CD4-positive, alpha-beta T cell treated with Interleukin-21 for 1 hour (primary cell): ENCODE results near the gene TBXT.
"Not testable (repeated sequence)": the region's sequence is repeated elsewhere in the genome, so short reads cannot be mapped to it uniquely, and the experiment has no call there.

Source experiments
- DNase-seq: peaks from one replicate; pipeline ENCODE4 v3.0.0-alpha.2; 2020

TBXT gene, protein sequence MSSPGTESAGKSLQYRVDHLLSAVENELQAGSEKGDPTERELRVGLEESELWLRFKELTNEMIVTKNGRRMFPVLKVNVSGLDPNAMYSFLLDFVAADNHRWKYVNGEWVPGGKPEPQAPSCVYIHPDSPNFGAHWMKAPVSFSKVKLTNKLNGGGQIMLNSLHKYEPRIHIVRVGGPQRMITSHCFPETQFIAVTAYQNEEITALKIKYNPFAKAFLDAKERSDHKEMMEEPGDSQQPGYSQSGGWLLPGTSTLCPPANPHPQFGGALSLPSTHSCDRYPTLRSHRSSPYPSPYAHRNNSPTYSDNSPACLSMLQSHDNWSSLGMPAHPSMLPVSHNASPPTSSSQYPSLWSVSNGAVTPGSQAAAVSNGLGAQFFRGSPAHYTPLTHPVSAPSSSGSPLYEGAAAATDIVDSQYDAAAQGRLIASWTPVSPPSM

DNA sequence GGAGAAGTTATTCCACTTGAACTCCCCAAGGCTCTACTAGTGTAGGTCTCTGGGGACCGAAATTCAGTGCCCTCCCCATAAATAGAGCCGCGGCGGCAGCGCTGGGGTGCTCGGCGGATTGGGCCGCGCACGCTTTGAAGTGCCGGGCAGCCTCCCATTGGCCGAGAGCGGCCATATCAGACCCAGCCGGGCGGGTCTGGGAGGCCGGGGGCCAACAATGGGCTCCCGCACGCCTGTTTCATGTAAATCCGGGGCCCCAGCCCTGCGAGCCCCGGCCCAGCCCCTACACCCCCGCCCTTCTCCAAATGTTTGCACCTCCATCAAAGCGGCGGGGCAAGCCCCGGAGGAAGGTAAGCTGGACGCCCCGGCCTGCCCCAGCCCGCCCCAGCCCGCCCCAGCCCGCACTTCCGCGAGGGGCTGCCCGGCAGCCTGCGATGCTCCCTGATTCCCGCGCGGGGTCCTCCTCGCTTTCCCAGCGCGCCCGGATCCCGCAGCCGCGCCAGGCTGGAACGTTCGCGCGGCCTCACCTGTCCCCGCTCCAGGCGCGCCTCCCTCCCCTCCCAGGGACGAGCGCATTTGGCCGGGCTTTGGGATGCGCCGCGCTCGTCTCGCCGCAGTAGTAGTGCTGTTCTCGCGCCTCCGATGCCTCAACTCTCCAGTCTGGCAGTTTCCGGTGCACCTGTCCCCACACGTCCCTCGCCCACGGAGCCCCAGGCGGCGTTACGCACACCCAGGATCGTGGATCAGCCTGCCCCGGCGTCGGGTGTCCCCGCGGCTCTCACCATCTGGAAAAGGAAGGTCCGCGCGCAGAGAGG, at the start of gene TBXT:
TBXT (minus strand) TSS at position 51 of the 815 bp plus-strand sequence. CDS start 260 bp downstream, outside the sequence.
- DNase-seq, result no peak

DNA sequence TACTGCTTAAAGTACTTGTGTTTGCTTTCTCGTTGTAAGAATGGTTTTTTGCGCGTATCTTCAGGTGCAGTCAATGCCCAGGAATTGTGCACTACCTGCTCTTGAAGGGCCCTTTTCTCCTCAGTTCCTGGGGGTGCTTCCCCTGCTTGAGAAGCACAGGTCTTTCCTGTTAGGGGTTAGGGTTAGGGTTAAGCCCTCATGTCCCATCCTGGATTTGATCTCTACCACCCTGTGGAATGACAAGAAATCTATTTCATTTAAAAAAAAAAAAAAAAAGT, 39.6 kb upstream of the TBXT start:
- DNase-seq, result no peak

DNA sequence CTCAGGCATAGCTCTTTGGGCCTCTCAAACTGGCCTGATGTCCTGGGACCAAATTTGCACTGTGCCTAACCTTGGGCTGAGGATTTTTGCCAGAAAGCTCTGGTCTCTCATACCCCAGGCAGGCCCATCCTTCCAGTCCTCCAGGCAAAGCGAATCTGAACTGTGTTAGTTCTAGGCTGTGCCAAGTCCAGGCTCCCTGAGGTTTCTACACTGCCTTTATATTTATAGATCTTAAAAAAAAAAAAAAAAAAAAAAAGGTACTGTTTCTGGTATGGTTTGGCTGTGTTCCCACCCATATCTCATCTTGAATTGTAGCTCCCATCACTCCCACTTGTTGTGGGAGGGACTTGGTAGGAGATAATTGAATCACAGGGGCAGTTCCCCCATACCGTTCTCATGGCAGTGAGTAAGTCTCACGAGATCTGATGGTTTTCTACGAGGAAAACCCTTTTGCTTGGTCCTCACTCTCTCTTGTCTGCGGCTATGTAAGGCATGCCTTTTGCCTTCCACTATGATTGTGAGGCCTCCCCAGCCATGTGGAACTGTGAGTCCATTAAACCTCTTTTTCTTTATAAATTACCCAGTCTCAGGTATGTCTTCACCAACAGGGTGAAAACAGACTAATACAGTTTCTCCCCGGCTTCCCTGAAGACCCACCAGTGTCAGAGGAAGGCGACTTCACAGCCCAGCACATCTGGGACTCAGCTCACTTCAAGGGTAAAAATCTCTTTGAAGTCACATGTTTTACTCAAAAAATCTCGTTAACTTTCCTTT, 39.0 kb upstream of the TBXT start:
- no peak for DNase-seq

DNA sequence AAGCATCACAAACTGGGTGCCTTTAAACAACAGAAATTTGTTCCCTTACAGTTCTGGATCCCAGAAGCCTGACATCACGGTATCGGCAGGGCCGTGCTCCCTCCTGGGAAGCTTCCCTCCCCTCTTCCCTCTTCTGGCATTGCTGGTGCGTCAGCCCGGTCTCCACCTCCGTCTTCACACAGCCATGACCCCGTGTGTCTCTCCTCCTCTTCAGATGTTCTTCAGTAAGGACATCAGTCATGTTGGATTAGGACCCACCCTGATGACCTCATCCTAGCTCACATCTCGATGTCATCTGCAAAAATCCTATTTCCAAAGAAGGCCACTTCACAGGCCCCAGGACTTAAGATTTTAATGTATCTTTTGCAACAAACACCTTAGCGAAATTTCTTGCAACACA, 38.4 kb upstream of the TBXT start:
- no peak for DNase-seq

DNA sequence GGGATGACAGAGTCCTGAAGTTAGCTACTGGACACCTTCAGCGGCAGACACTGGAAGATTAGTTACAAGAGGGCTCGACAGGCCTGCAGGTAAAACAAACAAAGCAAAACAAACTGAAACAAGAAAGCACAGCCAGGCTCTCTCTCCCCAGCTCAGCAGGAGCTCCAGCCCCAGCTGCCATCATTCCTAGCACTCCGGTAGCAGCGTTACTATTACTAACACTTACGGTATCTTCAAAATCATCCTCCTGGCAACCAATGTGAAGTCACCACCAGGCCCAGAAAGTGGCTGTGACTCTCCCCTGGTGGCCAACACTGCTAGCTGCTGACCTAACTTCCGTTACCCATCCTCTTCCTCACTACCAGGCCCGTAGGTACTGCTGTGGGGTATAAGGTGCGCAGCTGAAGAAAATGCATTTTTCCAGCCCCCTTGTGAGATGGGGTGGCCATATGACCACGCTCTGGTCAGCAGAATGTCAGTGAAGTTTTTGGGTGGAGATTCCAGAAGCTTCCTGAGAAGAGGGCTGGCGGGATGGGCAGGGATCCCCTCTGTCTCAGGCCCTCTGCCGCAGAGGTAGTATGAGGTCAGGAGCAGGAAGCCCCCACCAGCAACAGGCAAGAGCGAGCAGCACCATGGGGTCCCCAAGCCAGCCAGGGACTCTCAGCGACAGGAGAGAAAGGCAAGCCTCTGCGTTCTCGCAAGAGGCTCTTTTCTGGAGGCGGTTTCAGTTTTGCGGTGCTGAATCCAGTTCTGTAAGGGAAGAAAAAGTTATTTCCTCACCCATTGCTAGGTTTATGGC, 37.4 kb upstream of the TBXT start:
- no peak for DNase-seq

DNA sequence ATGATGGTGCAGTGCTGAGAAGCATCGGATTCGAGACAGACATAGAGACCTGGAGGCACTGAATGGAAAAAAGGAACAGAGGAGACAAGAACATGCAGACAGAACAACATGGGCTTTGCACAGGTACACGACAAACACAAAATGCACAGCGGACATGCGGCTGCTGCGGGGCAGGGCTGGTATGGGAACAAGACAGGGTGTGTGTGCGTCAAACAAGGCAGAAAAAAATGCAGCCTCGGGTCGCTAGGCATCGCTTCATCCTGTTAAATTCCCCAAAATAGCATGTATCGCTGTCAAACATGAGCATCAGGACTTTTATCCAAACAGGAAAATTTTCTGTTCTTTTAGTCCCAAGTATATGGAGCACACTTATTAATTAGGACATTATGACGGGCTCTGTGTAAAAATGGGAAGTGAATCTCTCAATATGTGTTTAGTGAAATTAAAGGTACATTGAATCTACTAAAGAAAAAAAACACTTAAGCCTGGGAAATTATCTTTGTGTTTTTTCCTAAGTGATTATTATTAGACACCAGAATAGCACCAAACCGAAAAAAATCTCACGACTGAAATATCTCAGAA, 36.1 kb upstream of the TBXT start:
- no peak for DNase-seq

DNA sequence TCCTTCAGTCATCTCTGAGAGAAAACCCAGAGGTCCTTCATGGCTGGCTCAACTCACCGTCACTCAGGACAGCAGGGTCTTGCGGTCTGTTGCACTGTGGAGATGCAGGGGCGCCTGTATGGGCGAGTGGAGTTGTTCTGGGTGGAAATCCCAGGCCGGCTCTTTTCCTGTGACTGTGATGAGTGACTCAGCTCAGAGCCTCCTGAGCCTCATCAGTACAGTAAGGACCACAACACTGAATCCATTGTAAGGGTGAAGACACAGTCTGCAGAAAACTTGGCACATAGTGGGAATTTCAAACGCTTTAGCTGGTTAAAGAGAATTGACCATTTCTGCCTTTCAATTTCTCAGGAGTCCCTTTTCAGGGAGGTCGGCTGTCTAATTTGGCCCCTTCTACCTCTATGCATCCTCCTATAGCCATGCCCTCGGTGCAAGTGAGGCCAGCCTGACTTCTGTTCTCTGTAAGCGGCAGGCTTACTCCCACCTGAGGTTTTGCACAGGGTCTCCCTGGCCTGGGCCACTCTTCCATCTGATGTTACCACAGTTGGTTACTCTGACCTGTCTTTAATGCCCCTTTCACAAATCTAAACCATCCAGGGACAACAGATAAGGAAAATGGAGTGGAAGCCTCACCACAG, 35.5 kb upstream of the TBXT start:
- DNase-seq, result no peak

DNA sequence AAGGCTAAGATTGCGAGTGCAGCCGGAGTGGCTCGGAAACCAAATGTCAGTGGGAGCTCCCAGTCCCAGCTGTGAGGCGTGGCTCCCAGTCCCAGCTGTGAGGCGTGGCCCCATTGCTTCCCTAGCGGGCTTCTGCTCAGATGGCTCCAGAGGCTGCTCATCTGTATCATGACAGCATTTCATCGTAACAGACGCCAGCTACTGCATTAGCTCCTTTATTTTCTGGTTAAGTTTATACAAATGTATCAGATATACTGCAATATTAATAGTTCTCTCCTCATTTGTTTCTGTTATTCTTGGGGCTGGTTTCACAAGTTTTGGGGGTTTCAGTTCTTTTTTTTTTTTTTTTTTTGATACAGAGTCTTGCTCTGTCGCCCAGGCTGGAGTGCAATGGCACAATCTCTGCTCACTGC, 34.7 kb upstream of the TBXT start:
- no peak for DNase-seq

DNA sequence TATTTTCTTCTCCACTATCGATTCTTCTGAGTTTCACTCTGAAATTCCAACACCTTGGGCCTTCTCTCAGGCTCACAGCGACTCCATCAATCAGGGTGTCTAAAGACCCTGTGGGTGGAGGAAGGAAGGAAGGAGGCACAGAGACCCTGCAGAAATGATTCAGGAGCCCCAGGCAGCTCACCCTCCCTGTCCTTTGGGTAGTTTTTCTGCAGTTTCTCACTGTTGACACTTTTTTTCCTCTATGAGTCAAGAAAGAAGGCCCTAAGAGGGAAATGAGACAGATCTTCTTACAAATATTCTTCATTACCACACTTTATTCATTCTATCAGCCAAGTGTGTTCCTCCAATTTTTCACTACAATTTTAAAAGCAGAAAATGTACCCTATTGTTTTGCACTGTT, 34.2 kb upstream of the TBXT start:
- no peak for DNase-seq

DNA sequence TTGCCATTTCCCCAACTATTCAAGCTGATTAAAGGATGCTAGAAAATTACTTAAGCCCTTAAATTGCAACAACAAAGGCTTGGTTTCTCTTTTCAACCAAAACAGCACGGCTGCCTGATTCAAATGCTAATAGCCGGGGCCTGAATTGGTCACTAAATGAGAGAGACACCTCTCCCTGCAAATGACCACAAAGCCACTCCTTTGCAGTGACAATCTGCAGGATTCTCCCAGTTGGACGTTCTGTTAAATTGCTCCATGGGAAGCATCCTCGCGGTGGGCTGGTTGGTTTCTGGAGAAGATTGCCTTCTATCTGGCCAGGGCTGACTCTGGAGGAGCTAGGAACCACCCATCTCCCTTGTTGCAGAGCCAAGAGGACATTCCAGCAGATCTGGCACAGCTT, 29.7 kb upstream of the TBXT start:
- no peak for DNase-seq

DNA sequence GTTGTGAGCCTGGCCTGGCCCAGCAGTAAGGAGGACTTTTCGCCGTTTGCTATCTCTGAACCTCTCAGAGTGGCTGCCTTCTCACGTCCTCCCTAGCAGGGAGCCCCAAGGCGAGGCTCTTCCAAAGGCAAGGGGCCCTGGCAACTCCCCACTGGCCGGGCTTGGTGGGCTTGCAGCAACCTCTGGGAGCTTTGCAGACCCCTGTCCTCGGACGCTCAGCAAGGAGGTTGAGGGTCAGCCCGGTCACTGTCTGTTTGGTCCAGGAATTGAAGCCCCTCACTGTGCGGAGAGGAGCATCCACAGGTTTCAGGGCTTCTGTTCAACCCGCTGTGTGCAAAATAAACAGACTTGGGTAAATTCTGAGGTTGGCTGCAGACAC, 28.2 kb upstream of the TBXT start:
- no peak for DNase-seq

DNA sequence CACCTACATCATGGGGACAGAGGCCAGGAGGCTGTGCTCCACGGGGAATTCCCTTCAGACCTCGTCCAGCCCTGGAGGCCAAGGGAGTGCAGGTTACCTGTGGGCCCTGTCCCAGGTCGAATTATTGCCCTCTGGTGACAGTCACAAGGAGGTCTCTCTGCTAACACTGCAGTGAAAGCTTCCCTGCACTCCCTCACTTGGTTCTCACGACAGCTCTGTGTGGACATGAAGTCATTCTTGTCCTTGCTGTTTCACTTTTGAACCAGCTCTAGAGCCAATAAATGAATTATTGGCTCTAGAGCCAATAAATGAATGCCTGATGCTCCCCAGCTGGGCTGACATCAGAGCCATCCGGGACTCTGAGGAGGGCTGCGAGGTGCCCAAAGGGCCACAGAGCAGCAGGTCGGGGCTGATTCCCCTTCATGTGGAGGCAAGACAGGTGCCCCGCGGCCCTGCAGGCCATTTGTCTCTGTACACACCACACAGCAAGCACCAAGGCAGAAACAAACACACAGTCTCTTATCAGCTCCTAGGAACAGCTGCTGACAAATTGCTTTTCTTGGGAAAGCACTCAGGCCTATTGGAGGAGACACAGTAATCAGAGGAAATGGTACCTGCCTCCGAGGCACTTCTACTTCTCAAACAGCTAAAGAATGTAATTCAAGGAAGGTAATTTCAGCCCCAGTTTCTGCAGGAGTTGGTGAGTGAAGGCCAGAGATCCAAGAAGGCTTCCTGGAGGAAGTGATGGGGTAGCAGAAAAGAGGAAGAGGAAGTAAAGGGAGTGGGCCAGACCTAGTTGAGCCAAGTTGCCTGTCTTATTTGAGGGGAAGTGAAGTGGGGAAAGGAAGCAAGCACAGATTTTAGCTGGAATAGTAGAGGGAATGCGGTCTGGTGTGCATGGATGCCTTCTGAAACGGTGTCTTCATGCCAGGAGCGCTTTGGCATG, 27.5 kb upstream of the TBXT start:
- DNase-seq, result no peak

DNA sequence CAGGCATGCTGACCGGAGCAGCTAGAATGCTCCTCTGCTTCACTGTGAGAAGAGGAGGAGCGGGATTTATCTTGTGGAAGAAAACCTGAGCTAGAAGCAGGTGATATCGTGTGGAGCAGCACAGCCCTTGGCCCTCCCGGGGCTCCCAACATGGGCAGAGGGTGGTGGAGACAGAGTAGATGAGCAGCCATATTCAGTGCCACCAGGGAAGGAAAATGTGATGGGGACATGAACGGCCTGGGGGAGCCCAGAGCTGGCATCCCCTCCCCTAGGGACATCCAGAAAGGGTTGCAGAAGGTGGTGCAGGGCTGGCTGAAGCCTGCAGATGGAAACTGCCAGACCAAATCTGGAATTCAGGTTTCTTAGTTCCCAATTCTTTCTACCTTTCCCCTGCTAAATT, 24.9 kb upstream of the TBXT start:
- no peak for DNase-seq

DNA sequence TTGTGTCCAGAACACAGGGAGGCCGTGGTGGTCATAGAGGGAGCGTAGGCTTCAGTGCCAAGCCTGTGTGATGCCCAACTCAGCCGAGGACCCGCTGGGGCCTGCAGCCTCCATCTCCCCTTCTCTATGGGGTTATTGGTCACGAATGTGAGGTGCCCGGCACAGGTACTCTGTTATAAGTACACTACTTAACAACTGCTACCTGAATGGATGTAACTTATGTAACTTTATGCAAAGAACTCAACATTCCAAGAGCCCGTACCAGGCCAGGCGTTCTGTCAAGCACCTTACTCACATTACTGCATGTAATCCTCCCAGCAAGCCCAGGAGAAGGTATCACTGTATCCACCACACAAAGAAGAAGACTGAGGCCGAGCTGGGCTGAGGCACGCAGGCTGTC, 24.5 kb upstream of the TBXT start:
- no peak for DNase-seq

DNA sequence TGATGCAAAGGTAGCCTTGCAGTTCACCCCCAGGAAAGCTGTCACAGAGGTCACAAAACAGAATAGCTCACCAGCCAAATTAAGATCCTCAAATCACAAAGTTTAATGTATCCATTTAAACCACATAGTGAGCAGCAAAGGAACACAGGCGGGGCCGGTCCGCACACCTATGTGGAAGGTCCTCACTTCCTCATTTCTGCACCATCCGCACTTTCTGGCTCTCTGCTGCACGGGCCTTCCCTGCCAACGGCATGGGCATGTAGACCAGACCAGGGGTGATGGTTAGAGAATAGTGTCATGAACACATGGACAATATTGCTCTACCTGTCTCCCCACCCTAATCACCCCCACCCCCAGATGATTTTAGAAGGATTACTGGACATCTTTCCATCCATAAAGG, 12.1 kb upstream of the TBXT start:
- DNase-seq, result no peak

DNA sequence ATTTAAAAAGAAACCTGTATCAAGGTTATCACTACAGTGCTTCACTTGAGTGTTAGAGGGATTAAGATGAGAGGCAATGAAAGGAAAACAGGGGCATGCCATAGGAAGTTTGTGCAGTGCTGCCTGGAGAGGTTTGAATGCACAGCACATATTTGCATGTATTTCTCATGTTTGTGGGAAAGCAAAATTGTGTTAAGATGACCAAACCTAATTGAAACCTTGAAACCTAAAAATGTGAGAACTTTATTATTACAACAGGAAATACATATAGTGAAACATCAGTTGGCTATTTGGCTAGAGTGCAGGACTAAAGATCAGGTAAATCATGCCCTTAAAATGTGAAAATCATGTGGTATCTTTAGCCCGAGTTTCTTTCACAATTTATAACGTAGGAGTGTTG, 8.5 kb upstream of the TBXT start:
- no peak for DNase-seq

DNA sequence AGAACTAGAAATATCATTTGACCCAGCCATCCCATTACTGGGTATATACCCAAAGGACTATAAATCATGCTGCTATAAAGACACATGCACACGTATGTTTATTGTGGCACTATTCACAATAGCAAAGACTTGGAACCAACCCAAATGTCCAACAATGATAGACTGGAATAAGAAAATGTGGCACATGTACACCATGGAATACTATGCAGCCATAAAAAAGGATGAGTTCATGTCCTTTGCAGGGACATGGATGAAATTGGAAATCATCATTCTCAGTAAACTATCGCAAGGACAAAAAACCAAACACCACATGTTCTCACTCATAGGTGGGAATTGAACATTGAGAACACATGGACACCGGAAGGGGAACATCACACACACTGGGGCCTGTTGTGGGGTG, 7.4 kb upstream of the TBXT start:
- DNase-seq, result not testable (repeated sequence)

DNA sequence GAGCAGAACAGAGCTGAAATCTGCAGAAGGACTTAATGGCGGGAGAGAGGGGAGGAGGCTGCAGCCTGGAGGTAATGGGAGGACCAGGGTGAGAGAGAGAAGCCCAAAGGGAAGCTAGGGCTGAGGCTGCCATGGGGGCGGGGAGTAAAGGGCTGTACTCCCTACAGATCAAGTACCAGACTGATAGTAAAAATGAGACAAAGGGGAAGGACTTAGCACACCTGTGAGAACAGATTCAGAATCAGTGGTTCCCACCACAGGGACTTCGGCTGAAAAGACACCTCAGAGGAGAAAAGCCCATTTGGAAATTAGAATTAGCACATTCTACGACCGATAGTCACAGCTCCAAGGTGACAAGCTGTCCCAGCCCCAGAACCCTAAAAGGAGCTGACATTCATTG, 6.4 kb upstream of the TBXT start:
- no peak for DNase-seq

DNA sequence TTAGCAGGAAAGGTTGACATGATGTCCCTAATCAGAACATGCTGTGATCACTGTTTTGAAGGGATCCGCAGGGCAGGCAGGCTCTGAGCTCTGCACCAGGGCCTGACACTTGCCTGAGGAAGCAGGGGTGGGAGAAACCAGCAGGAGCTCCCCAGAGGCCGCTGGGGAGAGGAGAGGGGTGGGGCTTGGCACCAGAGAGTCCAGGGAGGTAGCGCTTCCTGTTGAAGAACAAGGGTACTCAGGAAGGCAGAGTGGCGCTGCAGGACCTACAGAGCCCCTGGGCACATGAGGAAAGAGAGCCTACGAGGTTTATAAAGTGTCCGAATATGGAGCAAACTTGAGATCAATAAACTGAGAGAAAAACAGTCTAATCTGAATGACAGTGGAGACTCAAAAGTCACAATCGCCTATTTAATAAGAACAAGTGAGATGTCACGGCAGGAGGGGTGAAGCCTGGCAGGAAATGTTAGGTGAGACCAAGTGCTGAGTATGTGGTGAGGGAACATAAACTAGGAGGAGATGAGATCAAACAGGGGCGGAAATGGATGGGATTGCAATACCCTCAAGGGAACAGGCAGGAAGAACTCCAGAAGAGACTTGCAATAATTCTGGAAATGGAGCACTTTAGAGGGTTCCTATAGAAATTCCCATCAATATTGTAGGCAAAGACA, 5.8 kb upstream of the TBXT start:
- no peak for DNase-seq

DNA sequence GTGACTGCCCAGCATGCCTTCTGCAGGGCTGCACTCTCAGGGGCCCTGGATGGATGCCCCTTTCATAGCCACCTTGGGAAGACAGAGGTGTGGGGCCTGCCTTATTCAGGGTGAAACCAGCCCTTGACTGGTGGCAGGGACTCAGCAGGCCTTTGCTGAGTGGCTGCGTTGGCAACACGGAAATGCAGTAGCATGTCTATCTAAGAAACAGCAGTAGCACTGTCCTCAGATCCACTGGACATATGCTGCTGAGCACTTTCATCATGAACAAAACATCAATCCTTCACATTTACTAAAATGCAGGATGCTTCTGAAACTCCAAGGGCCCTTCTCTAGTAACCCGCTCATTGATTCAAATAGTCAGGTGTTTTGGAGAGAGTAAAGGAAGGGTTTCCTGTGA, 4.9 kb upstream of the TBXT start:
- no peak for DNase-seq
